Measurements from ENCODE around the gene ADCK1.

DNA sequence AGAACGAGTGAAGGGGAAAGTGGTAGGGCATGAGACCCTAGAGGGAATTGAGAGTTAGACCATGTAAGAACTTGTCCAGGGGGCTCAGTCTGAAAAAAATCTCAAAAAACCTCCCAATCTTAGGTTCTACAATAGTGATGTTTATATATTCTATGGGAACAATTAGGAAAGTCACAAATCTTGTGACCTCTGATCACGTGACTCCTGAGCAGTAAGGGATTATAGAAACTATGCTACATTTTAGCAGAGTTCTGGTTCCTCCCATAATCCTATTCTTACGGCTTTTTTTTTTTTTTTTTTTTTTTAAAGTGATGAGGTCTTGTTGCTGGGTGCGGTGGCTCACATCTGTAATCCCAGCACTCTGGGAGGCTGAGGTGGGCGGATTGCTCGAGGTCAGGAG lies 5.8 kb downstream of the ADCK1 start:
- TF ChIP-seq, protein P1, sequence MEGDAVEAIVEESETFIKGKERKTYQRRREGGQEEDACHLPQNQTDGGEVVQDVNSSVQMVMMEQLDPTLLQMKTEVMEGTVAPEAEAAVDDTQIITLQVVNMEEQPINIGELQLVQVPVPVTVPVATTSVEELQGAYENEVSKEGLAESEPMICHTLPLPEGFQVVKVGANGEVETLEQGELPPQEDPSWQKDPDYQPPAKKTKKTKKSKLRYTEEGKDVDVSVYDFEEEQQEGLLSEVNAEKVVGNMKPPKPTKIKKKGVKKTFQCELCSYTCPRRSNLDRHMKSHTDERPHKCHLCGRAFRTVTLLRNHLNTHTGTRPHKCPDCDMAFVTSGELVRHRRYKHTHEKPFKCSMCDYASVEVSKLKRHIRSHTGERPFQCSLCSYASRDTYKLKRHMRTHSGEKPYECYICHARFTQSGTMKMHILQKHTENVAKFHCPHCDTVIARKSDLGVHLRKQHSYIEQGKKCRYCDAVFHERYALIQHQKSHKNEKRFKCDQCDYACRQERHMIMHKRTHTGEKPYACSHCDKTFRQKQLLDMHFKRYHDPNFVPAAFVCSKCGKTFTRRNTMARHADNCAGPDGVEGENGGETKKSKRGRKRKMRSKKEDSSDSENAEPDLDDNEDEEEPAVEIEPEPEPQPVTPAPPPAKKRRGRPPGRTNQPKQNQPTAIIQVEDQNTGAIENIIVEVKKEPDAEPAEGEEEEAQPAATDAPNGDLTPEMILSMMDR (IDR thresholded peaks at IDR 0.05 in 4 of 5, conservative IDR thresholded peaks at IDR 0.05 in 1 of 5) = no peak
- TF ChIP-seq POLR2A (IDR thresholded peaks at IDR 0.05) = no peak
